ENCODE data around the gene YY2.

YY2 gene

DNA sequence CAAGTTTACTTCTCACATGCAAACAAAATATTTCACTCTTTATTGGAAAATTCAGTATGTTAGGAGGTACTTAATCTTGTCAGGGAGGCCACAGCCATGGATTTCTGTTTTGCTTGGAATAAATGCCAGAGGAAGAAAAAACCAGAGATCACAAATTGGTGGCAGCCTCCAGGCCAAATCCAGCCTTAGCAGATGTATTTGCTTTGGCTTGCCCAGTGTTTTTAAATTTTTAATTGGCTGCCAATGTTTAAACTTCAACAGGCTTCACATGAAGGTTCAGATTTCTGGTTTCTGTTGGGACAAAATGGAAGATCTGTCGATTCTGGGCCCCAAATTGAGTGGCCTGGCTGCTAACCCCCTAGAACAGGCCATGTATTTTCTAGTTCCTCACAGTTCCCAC is 19.2 kb downstream of the YY2 start:
- no peak for DNase-seq

GRCh38 chrX:21881881-21882574 is 26.2 kb downstream of the YY2 start:
- no peak for DNase-seq

DNA sequence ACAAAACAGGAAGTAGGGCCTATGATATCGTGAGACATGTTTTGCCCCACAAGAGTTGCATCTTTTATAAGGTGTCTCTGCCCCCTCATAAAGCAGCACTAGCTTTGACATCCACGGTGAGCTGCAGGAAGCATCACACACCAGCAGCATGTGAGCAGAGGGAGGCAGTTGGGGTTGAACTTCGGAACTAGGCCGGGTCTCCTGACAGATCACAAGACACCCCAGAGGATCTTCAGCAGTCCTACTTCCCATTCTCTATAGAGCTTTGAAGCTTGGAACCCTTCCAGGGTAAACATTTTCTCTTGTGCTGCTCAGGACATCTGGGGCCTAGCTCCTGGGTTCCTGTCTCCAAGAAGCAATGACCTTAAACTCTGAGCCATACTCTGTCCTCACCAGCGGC is 27.5 kb downstream of the YY2 start:
- DNase-seq, result no peak

DNA sequence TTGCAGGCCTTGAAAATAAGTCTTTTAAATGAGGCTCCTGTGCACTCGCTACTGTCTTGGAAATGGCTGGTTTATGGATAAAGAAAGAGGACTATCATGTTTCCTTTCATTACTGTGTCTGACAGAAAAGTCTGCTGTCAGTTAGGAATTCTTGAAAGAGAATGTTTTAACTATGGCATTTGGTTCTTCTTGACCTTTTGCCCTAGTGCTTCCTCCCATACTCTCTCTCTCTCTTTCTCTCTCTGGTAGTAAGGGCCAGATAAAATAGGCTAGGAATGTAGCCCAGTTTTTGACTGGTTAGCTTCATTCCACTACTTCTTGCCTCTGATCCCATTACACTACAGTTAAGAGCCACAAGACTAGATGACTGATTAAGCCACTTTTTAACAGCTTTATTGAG is 29.8 kb downstream of the YY2 start:
- DNase-seq, result no peak

DNA sequence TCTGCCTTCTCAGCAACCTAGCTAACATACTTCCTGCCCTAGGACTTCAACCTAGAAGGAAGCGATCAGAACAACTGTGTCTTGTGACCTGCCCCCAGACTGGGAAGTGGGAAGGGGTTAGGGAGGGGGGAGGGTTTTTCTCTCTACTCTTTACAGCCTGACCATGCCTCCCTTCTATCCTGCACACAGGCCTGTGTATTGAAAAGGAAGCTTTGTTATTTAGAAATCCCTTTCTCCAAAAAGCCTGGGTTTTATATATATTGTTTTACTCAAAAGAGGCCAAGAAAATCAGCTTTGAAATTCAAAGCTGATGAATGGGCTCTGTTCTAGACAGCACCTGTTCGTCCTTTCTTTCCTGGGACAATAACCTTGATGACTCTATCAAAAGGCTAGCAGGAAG is 49.5 kb downstream of the YY2 start:
- no peak for DNase-seq

GRCh38 chrX:21905953-21906352 is 50.2 kb downstream of the YY2 start:
- DNase-seq, result no peak

GRCh38 chrX:21907260-21907659 is 51.5 kb downstream of the YY2 start:
- no peak for DNase-seq
